Skeletal muscle cell (primary cell): ENCODE measurements around the gene HRH3.

Source experiments
- DNase-seq: peaks from one replicate; pipeline ENCODE4 v3.0.0-alpha.2; 2010; ENCODE audit warnings: low read depth
- H3K4me3 ChIP-seq: 2 replicates; pipeline ENCODE4 v1.5.1; 2011; ENCODE audit warnings: low read depth, mild to moderate bottlenecking, control low read depth, low read length, moderate library complexity

The HRH3 gene

GRCh38 chr20:62205618-62206387 is 14.3 kb downstream of the HRH3 start:
- no peak for DNase-seq
- no peak overlapping the region for H3K4me3 ChIP-seq

- H3K4me3 ChIP-seq, result no peak overlapping the region
- DNase-seq, result no peak
These were observed 16.6 kb downstream of the HRH3 start for GRCh38 chr20:62203378-62204030.

GRCh38 chr20:62202676-62203377 is 17.3 kb downstream of the HRH3 start:
- DNase-seq, result no peak
- H3K4me3 ChIP-seq, result no peak overlapping the region

DNA sequence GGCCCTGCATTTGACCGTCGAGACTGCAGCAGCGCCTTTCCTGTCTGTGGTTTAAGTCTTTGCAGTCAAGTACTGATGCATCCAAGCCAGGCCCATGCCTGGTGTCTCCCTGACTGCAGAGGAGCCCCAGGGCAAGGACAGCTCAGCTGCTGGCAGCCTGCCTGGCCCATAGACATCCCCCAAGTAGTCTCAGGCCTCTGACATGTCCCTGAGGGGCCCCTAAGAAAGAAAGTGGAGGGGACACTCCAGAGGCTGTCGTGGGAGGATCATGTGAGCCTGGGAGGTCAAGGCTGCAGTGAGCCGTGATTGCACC is 18.0 kb downstream of the HRH3 start:
- H3K4me3 ChIP-seq, result no peak overlapping the region
- DNase-seq, result no peak

- no peak for DNase-seq
- no peak overlapping the region for H3K4me3 ChIP-seq
These were observed 18.6 kb downstream of the HRH3 start for GRCh38 chr20:62201173-62202082.

DNA sequence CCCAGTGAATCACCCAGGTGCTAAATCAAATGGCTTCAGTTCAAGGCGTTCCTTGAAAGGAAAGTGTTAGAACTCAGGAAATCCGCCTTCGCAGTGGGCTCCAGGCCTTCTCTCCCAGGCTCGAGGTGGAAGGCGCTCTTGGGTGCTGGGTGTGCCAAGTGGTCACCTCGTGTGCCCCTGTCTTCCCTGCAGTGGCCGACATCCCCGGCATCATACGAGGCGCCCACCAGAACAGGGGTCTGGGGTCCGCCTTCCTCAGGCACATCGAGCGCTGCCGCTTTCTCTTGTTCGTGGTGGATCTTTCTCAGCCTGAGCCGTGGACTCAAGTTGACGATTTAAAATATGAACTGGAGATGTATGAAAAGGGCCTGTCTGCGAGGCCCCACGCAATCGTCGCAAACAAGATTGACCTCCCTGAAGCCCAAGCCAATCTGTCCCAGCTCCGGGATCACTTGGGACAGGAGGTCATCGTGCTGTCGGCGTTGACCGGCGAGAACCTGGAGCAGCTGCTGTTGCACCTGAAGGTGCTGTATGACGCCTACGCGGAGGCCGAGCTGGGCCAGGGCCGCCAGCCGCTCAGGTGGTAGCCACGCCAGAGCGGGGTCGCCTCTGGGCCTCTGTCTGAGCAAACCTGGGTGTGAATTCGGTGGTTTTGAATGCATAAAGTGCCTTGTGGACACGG is 19.4 kb downstream of the HRH3 start:
- no peak for DNase-seq
- H3K4me3 ChIP-seq, result no peak overlapping the region

- H3K4me3 ChIP-seq, result no peak overlapping the region
- no peak for DNase-seq
These were observed 21.1 kb downstream of the HRH3 start for GRCh38 chr20:62198931-62199330.

- no peak for DNase-seq
- H3K4me3 ChIP-seq, result no peak overlapping the region
These were observed 21.6 kb downstream of the HRH3 start for GRCh38 chr20:62198496-62198895.

GRCh38 chr20:62197801-62198200 is 22.3 kb downstream of the HRH3 start:
- DNase-seq, result no peak
- no peak overlapping the region for H3K4me3 ChIP-seq

DNA sequence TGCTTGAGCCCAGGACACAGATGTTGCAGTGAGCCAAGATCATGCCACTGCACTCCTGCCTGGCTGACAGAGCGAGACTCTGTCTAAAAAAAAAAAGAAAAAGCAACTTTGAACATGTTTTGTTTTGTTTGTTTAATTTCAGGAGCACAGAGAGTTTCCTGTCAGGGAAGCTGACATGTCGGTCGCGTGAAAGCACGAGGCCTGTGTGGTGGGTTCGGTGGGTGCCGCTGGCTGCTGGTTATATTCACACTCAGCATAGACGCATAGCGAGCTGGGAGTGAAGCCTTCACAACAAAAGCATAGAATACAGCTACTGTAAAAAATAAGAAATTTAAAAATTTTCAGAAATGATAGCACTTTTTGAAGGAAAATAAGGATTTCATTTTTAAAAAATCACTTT is 22.8 kb downstream of the HRH3 start:
- H3K4me3 ChIP-seq, result no peak overlapping the region
- no peak for DNase-seq

DNA sequence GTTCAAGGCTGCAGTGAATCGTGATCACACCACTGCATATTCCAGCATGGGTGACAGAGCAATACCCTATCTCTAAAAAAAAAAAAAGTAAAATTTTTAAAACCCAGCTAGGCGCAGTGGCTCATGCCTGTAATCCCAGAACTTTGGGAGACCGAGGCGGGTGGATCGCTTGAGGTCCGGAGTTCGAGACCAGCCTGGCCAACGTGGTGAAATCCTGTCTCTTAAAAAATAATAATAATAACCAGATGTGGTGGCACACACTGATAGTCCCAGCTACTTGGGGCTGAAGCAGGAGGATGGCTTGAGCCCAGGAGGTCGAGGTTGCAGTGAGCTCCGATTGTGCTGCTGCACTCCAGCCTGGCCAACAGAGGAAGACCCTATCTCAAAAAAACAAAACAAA is 23.8 kb downstream of the HRH3 start:
- no peak overlapping the region for H3K4me3 ChIP-seq
- no peak for DNase-seq

DNA sequence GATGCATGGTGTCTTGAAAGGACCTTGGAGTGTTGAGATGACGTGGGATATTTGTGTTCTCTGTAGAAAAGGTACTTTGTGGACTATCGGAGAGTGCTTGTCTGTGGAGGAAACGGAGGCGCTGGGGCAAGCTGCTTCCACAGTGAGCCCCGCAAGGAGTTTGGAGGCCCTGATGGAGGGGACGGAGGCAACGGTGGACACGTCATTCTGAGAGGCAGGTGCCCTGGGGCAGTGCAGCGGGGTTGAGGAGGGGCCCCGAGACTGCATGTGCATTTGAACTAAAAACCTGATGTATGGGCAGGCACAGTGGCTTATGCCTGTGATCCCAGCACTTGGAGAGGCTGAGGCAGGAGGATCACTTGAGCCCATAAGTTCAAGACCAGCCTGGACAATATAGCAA is 24.3 kb downstream of the HRH3 start:
- no peak for DNase-seq
- no peak overlapping the region for H3K4me3 ChIP-seq

DNA sequence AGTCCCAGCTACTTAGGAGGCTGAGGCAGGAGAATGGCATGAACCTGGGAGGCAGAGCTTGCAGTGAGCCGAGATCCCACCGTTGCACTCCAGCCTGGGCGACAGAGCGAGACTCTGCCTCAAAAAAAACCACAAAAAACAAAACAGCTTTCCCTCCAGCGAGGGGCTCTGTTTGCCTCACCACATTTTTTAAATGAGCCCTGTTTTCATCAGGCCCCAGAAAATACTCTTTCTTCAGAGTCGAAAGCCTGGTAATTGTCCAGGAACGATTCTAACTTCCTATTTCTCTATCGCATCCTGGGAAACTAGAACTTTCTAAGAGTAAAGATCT is 25.0 kb downstream of the HRH3 start:
- no peak for DNase-seq
- no peak overlapping the region for H3K4me3 ChIP-seq

DNA sequence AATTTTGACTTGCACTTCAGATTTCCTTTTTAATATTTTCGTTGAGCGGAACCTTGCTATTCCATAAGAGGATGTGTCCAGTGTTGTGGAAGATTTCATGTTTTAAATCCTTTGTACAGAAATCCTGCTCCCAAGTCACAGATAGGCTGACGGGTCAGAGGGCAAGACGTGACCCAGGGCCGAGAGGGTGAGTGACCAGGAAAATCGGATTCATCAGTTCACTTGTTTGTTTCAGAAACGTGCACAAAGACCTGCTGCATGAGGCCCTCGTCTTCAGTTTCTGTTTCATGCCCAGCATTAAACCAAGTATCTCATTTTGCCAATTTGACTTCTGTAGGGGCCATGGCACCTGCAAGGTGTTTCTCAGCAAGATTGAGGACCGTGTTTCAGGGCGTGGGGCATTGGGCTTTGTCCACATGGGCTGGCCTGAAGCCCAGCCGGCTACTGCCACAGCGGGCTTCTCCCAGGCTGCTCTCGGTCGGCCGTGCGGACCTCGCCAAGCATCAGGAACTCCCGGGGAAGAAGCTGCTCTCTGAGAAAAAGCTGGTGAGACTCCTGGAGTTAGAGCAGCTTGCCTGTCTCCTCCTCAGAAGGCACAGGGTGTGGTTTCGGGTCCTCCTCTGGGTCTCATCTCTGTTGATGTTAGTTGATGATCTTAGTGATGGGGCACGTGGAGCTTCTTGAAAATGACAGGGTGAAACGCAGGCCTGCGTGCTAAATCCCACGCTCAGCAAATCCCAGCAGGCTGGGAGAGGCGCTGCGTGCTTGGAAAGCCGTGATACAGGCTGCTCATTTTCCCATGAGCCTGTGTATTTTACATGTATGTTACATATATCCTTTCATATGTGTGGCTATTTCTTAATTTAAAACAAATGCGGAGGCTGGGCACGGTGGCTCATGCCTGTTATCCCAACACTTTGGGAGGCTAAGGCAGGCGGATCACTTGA is 26.7 kb downstream of the HRH3 start:
- no peak for DNase-seq

DNA sequence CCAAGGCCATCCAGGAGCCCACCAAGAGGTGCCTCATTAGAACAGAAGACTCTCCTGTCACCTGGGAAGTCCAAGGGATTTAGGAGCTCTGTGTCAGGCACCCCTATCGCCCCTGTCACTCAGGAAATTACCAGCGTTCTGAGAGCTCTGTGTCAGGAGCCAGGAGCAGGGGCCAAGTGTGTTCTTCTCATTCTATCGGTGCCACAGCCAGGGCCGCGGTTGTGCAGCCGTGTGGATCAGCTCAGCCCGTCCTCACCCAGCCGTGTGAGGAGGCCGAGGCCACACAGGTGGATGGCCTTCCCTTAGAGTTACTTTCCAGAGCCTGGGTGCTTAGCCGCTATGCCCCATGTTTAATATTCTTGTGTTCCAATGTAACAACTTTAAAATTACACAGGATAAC is 27.4 kb downstream of the HRH3 start:
- H3K4me3 ChIP-seq, result no peak overlapping the region
- DNase-seq, result no peak

More for the DNA sequence above, 26.7 kb downstream of the HRH3 start:
- no peak overlapping the region for H3K4me3 ChIP-seq

GRCh38 chr20:62191781-62192559 is 28.1 kb downstream of the HRH3 start:
- no peak for DNase-seq
- no peak overlapping the region for H3K4me3 ChIP-seq

- H3K4me3 ChIP-seq, result no peak overlapping the region
These were observed 29.3 kb downstream of the HRH3 start for GRCh38 chr20:62190639-62191411.

More at GRCh38 chr20:62190639-62191411, 29.3 kb downstream of the HRH3 start:
- no peak for DNase-seq
